D721Med (cell line): Measurements from ENCODE around the gene PTPRC.
A peak's percentile ranks its signal among the peaks of the same experiment; 100 is the strongest.

Experiments
- DNase-seq: peaks from one replicate; pipeline ENCODE4 v3.0.0; 2011; ENCODE audit warnings: low spot score; ENCODE audit not compliant: insufficient read length
- FAIRE-seq: peaks from 2 replicates; lab custom pipeline; 2011; peaks lifted over from hg19 to GRCh38; lab: Jason Lieb, UNC
- CTCF ChIP-seq: IDR thresholded peaks from 2 replicates; pipeline ENCODE4 v1.5.1; 2012; ENCODE audit warnings: mild to moderate bottlenecking, control low read depth; ENCODE audit not compliant: insufficient read depth; ENCODE audit errors: missing control alignments

Gene PTPRC

GRCh38 chr1:198711837-198712236 lies 73.0 kb downstream of the PTPRC start:
- TF ChIP-seq CTCF: no peak
- DNase-seq (no peak), FAIRE-seq (no peak)

GRCh38 chr1:198713081-198713480 lies 74.2 kb downstream of the PTPRC start:
- DNase-seq (no peak), FAIRE-seq (peak; percentile 53)
- TF ChIP-seq CTCF: no peak

- FAIRE-seq: no peak
- TF ChIP-seq CTCF: no peak
- no peak for DNase-seq
Measured at GRCh38 chr1:198714271-198714670, 75.4 kb downstream of the PTPRC start.

- DNase-seq: no peak
- peak; percentile 72 for FAIRE-seq
- TF ChIP-seq CTCF: no peak
Measured at GRCh38 chr1:198716051-198716450, 77.2 kb downstream of the PTPRC start.

GRCh38 chr1:198717510-198717909 lies 78.7 kb downstream of the PTPRC start:
- FAIRE-seq (no peak), DNase-seq (no peak)
- no peak for TF ChIP-seq CTCF

GRCh38 chr1:198723127-198723526 lies 84.3 kb downstream of the PTPRC start:
- no peak for TF ChIP-seq CTCF
- DNase-seq: no peak
- FAIRE-seq: no peak

GRCh38 chr1:198725090-198725489 lies 86.2 kb downstream of the PTPRC start:
- no peak for DNase-seq
- no peak for TF ChIP-seq CTCF
- FAIRE-seq: peak; percentile 56
